Uterus (tissue), 2 donors: Measurements from ENCODE around the gene SEPTIN7.

Source experiments
- POLR2A ChIP-seq, 2 donors: fragments of 450-650 bp; IDR thresholded peaks; one replicate each; pipeline ENCODE4 v1.6.1; 2016; ENCODE audit warnings: antibody characterized with exemption in 2 of 2, mild to moderate bottlenecking in 1 of 2, moderate library complexity in 1 of 2
- TF ChIP-seq, protein P1 (sequence below), 4 experiments: fragments of 200-600 bp in 2 of 4; fragments of 450-650 bp in 2 of 4; sonication (generic) in 2 of 4; IDR thresholded peaks; one replicate each; pipeline ENCODE4 v1.5.1; 2016 to 2019; ENCODE audit warnings: antibody characterized with exemption in 4 of 4, mild to moderate bottlenecking in 2 of 4, moderate library complexity in 1 of 4

DNA sequence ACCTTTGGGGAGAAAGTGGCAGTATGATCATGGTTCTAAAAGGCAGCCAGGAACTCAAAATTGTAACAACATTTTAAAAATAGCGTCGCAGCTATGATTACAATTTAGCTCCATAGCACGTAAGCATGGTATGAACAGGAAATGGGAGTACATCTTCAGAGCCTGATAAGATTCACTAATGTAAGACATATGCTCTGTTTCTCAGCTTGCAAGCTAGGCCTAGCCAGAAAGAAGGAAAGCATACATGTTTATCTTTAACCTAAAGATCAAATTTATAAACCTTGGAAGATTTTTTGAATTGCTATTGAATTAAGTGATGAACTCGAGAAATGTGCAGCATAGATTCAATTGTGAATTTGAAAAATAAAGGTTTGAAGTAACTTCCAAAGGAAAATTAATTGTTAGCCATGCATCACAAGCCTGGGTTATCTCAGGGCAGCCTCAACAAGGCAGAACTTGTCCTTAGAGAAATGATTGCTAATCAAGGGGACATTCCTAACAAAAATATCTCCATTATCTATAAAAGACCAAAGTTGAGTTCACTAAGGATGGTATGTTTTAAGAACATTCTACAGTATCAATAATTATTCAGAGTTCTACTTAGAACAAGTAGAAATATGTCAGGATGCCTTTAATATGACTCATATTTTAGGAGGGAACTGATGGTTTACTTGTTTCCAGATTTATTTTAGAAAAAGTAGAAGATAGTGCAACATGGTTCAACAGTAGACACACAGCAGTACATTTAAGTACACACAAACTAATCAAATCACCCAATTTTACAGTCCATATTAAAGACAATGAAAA is 38.8 kb upstream of the SEPTIN7 start:
- TF ChIP-seq POLR2A (IDR thresholded peaks at IDR 0.05), result no peak
- TF ChIP-seq, protein P1, sequence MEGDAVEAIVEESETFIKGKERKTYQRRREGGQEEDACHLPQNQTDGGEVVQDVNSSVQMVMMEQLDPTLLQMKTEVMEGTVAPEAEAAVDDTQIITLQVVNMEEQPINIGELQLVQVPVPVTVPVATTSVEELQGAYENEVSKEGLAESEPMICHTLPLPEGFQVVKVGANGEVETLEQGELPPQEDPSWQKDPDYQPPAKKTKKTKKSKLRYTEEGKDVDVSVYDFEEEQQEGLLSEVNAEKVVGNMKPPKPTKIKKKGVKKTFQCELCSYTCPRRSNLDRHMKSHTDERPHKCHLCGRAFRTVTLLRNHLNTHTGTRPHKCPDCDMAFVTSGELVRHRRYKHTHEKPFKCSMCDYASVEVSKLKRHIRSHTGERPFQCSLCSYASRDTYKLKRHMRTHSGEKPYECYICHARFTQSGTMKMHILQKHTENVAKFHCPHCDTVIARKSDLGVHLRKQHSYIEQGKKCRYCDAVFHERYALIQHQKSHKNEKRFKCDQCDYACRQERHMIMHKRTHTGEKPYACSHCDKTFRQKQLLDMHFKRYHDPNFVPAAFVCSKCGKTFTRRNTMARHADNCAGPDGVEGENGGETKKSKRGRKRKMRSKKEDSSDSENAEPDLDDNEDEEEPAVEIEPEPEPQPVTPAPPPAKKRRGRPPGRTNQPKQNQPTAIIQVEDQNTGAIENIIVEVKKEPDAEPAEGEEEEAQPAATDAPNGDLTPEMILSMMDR (IDR thresholded peaks at IDR 0.05), result no peak
